Neuronal stem cell (in vitro differentiated cells): ENCODE data around the gene ACSS1.

ENCODE experiments used
- DNase-seq: peaks from one replicate; pipeline ENCODE4 v3.0.0-alpha.2; 2013; ENCODE audit warnings: low spot score
- H2AFZ ChIP-seq: one replicate; pipeline ENCODE4 v1.6.1; 2013; ENCODE audit warnings: mild to moderate bottlenecking, low read length, inconsistent platforms
- H2AK5ac ChIP-seq: 2 replicates; pipeline ENCODE4 v1.6.1; 2013; ENCODE audit warnings: low read depth, mild to moderate bottlenecking, inconsistent platforms, low read length, moderate library complexity, mixed read lengths
- H2BK120ac ChIP-seq: 2 replicates; pipeline ENCODE4 v1.6.1; 2013; ENCODE audit warnings: low read depth, mild to moderate bottlenecking, inconsistent platforms, low read length, moderate library complexity, mixed read lengths
- H2BK12ac ChIP-seq: one replicate; pipeline ENCODE4 v1.6.1; 2013; ENCODE audit warnings: low read length, inconsistent platforms
- H2BK15ac ChIP-seq: 2 replicates; pipeline ENCODE4 v1.6.1; 2013; ENCODE audit warnings: mild to moderate bottlenecking, low read length, inconsistent platforms, mixed read lengths
- H2BK5ac ChIP-seq: one replicate; pipeline ENCODE4 v1.6.1; 2013; ENCODE audit warnings: inconsistent platforms, mild to moderate bottlenecking, low read length, moderate library complexity
- H3K14ac ChIP-seq: one replicate; pipeline ENCODE4 v1.6.1; 2013; ENCODE audit warnings: low read length, inconsistent platforms
- H3K18ac ChIP-seq: 2 replicates; pipeline ENCODE4 v1.6.1; 2013; ENCODE audit warnings: low read length, inconsistent platforms
- H3K23ac ChIP-seq: 2 replicates; pipeline ENCODE4 v1.6.1; 2013; ENCODE audit warnings: low read depth, mild to moderate bottlenecking, mixed read lengths, low read length, inconsistent platforms; ENCODE audit not compliant: poor library complexity
- H3K27ac ChIP-seq: replicated peaks from 3 replicates; pipeline ENCODE4 v1.5.1; 2013; ENCODE audit warnings: low read length, inconsistent platforms
- H3K27me3 ChIP-seq, 3 experiments: 2 replicates each; pipeline ENCODE4 v1.6.1; 2013; ENCODE audit warnings: low read length in 3 of 3, mild to moderate bottlenecking in 2 of 3, inconsistent platforms in 1 of 3, low read depth in 1 of 3, mixed read lengths in 1 of 3, moderate library complexity in 1 of 3; ENCODE audit not compliant: control insufficient read depth in 3 of 3, insufficient read depth in 3 of 3
- H3K36me3 ChIP-seq, 2 donors: replicated peaks in 1 of 2; 2 replicates each; pipeline ENCODE4 v1.6.1; 2013; ENCODE audit warnings: low read length in 2 of 2; ENCODE audit not compliant: control insufficient read depth in 2 of 2, insufficient read depth in 2 of 2
- H3K4ac ChIP-seq: 2 replicates; pipeline ENCODE4 v1.6.1; 2013; ENCODE audit warnings: inconsistent platforms, mild to moderate bottlenecking, low read length, moderate library complexity
- H3K4me1 ChIP-seq, 2 donors: 1 replicate in 1 of 2; 2 replicates in 1 of 2; pipeline ENCODE4 v1.6.1; 2013; ENCODE audit warnings: low read length in 2 of 2, low read depth in 1 of 2; ENCODE audit not compliant: control insufficient read depth in 2 of 2, insufficient read depth in 1 of 2
- H3K4me2 ChIP-seq: one replicate; pipeline ENCODE4 v1.6.1; 2013; ENCODE audit warnings: mild to moderate bottlenecking, low read length, inconsistent platforms; ENCODE audit not compliant: insufficient read depth, poor library complexity, severe bottlenecking
- H3K4me3 ChIP-seq, 2 donors: 2 replicates each; pipeline ENCODE4 v1.5.1; 2013; ENCODE audit warnings: low read length in 2 of 2, mild to moderate bottlenecking in 2 of 2, inconsistent platforms in 1 of 2, moderate library complexity in 1 of 2
- H3K79me1 ChIP-seq: one replicate; pipeline ENCODE4 v1.6.1; 2013; ENCODE audit warnings: low read depth, mild to moderate bottlenecking, inconsistent platforms, low read length, moderate library complexity
- H3K9ac ChIP-seq: one replicate; pipeline ENCODE4 v1.6.1; 2013; ENCODE audit warnings: mild to moderate bottlenecking, low read depth, low read length, inconsistent platforms; ENCODE audit not compliant: poor library complexity
- H3K9me3 ChIP-seq, 2 donors: replicated peaks in 1 of 2; 2 replicates each; pipeline versions ENCODE3 to v1.6.1; 2013; ENCODE audit warnings: low read length in 2 of 2, mild to moderate bottlenecking in 2 of 2, inconsistent platforms in 1 of 2, low read depth in 1 of 2, mixed read lengths in 1 of 2, moderate library complexity in 1 of 2; ENCODE audit not compliant: control insufficient read depth in 2 of 2, insufficient read depth in 1 of 2
- H4K8ac ChIP-seq: one replicate; pipeline ENCODE4 v1.6.1; 2013; ENCODE audit warnings: low read depth, mild to moderate bottlenecking, inconsistent platforms, low read length, moderate library complexity
- H4K91ac ChIP-seq: one replicate; pipeline ENCODE4 v1.6.1; 2013; ENCODE audit warnings: low read length, low read depth, mild to moderate bottlenecking, inconsistent platforms; ENCODE audit not compliant: poor library complexity
- WGBS, 2 donors: extraction: QIAGEN DNeasy Blood & Tissue Kit; methylation state at CpG; one replicate each; pipeline ENCODE4 v1.1.7; 2013; ENCODE audit warnings: missing lambda C conversion rate in 2 of 2, mixed read lengths in 1 of 2; ENCODE audit not compliant: insufficient read length in 2 of 2, insufficient replicate concordance in 1 of 2; ENCODE audit errors: extremely low coverage in 2 of 2; 5-methylcytosine and 5-hydroxymethylcytosine counted together

The ACSS1 gene

GRCh38 chr20:24965065-24965919 lies 92.6 kb downstream of the ACSS1 start:
- no peak overlapping the region for H3K4ac ChIP-seq
- peaks cover 42 to 96% of the 10 kb centered on the region in 2 donors for H3K36me3 ChIP-seq
- no peak overlapping the region for H4K91ac ChIP-seq
- H2BK15ac ChIP-seq: no peak overlapping the region
- H3K18ac ChIP-seq: no peak overlapping the region
- H3K9ac ChIP-seq: peak overlapping the region; percentile 36
- H3K27me3 ChIP-seq: no peaks in the 10 kb centered on the region
- H3K4me1 ChIP-seq: no peaks in the 10 kb centered on the region
- H3K9me3 ChIP-seq: no peaks in the 10 kb centered on the region
- H2AK5ac ChIP-seq: no peak overlapping the region
- H3K79me1 ChIP-seq: no peaks in the 10 kb centered on the region
- no peak overlapping the region for H4K8ac ChIP-seq
- H3K4me2 ChIP-seq: no peak overlapping the region
- H2BK5ac ChIP-seq: no peak overlapping the region
- H3K4me3 ChIP-seq: peak overlapping the region in 1 of 2 donors; percentile 5
- H3K23ac ChIP-seq: no peak overlapping the region
- H3K27ac ChIP-seq: no peak overlapping the region
- H2BK120ac ChIP-seq: no peak overlapping the region
- no peak overlapping the region for H2AFZ ChIP-seq
- no peak for DNase-seq
- H2BK12ac ChIP-seq: no peak overlapping the region
- no CpG with 5 or more reads among the region's 7 CpGs for WGBS, 2 donors
- H3K14ac ChIP-seq: no peak overlapping the region

- no peak overlapping the region for H4K8ac ChIP-seq
- no peak overlapping the region for H2BK5ac ChIP-seq
- no peak overlapping the region for H3K9ac ChIP-seq
- no peaks in the 10 kb centered on the region for H3K79me1 ChIP-seq
- H3K23ac ChIP-seq: no peak overlapping the region
- H3K18ac ChIP-seq: no peak overlapping the region
- H2BK15ac ChIP-seq: no peak overlapping the region
- H3K9me3 ChIP-seq: no peaks in the 10 kb centered on the region
- no peak for DNase-seq
- no peaks in the 10 kb centered on the region for H3K27me3 ChIP-seq
- H3K4ac ChIP-seq: no peak overlapping the region
- no peak overlapping the region for H3K4me2 ChIP-seq
- H3K36me3 ChIP-seq: peaks cover 38 to 96% of the 10 kb centered on the region in 2 donors
- no peak overlapping the region for H2BK120ac ChIP-seq
- no CpG with 5 or more reads among the region's 9 CpGs for WGBS, 2 donors
- no peak overlapping the region for H3K27ac ChIP-seq
- H2AK5ac ChIP-seq: no peak overlapping the region
- H2AFZ ChIP-seq: no peak overlapping the region
- H3K14ac ChIP-seq: no peak overlapping the region
- no peaks in the 10 kb centered on the region for H3K4me1 ChIP-seq
- H4K91ac ChIP-seq: no peak overlapping the region
- H2BK12ac ChIP-seq: no peak overlapping the region
- H3K4me3 ChIP-seq: no peak overlapping the region
These were observed 93.5 kb downstream of the ACSS1 start for GRCh38 chr20:24964506-24964840.

GRCh38 chr20:24963672-24964505 lies 94.0 kb downstream of the ACSS1 start:
- no peaks in the 10 kb centered on the region for H3K4me1 ChIP-seq
- H3K9ac ChIP-seq: peak overlapping the region; percentile 15
- H2BK12ac ChIP-seq: no peak overlapping the region
- H2BK120ac ChIP-seq: no peak overlapping the region
- H3K9me3 ChIP-seq: no peaks in the 10 kb centered on the region
- H3K23ac ChIP-seq: no peak overlapping the region
- H2AK5ac ChIP-seq: no peak overlapping the region
- no peak overlapping the region for H3K27ac ChIP-seq
- no peak overlapping the region for H3K4me2 ChIP-seq
- H3K27me3 ChIP-seq: no peaks in the 10 kb centered on the region
- no peak overlapping the region for H2AFZ ChIP-seq
- WGBS, 2 donors: no CpG with 5 or more reads among the region's 21 CpGs
- H3K18ac ChIP-seq: no peak overlapping the region
- H3K4ac ChIP-seq: no peak overlapping the region
- no peak overlapping the region for H3K14ac ChIP-seq
- H3K79me1 ChIP-seq: no peaks in the 10 kb centered on the region
- no peak overlapping the region for H3K4me3 ChIP-seq
- no peak overlapping the region for H4K91ac ChIP-seq
- no peak overlapping the region for H4K8ac ChIP-seq
- DNase-seq: no peak
- H2BK15ac ChIP-seq: no peak overlapping the region
- H2BK5ac ChIP-seq: no peak overlapping the region
- H3K36me3 ChIP-seq: peaks cover 35 to 96% of the 10 kb centered on the region in 2 donors

GRCh38 chr20:24962510-24962909 lies 95.4 kb downstream of the ACSS1 start:
- DNase-seq: no peak
- Histone ChIP-seq H3K9me3 (no peaks in the 10 kb centered on the region), H3K4me1 (no peaks in the 10 kb centered on the region), H3K9ac (no peak overlapping the region), H3K27ac (no peak overlapping the region), H2BK15ac (no peak overlapping the region), H4K8ac (no peak overlapping the region), H3K27me3 (no peaks in the 10 kb centered on the region), H3K4ac (no peak overlapping the region), H3K18ac (no peak overlapping the region), H3K4me2 (no peak overlapping the region), H4K91ac (no peak overlapping the region), H3K4me3 (no peak overlapping the region), H2AFZ (no peak overlapping the region), H2BK12ac (no peak overlapping the region), H2BK5ac (no peak overlapping the region), H3K14ac (no peak overlapping the region), H2AK5ac (no peak overlapping the region), H3K36me3 (peaks cover 31 to 94% of the 10 kb centered on the region in 2 donors), H2BK120ac (no peak overlapping the region), H3K79me1 (no peaks in the 10 kb centered on the region), H3K23ac (no peak overlapping the region)
- WGBS, 2 donors: no CpG with 5 or more reads among the region's 6 CpGs
